ENCODE measurements around the gene SPON1.

The SPON1 gene

DNA sequence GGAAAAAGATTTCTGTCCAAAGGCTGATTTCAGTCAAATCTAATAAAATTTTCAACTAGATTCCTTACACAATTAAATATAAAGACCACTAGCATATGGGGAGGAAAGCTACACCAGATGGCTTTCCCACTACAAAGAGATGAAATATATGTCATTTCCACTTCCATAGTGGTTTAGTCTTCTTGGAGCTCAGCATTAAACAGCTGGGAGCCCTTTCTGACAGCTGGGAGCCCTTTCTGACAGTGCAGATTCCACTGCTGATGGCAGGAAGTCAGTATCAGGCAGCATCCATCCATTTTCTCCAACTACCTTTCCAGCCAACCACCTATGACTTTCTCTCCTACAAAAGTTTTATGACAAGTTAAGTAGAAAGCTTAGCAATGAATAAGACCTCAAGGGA lies 218.6 kb downstream of the SPON1 start:
- H3K79me2 ChIP-seq (ENCODE audit: insufficient read depth, low read length) = no peaks in the 10 kb centered on the region
- no peaks in the 10 kb centered on the region for H3K9me3 ChIP-seq (ENCODE audit: insufficient read depth, low read length)
- no peak overlapping the region for H3K4me3 ChIP-seq (ENCODE audit: insufficient read depth, low read length, poor library complexity, severe bottlenecking)
- no peak overlapping the region for H2AFZ ChIP-seq (ENCODE audit: low read depth, low read length, severe bottlenecking)
- TF ChIP-seq EZH2phosphoT487 (conservative IDR thresholded peaks at IDR 0.05; ENCODE audit: low read length) = no peak
- TF ChIP-seq, protein P1, sequence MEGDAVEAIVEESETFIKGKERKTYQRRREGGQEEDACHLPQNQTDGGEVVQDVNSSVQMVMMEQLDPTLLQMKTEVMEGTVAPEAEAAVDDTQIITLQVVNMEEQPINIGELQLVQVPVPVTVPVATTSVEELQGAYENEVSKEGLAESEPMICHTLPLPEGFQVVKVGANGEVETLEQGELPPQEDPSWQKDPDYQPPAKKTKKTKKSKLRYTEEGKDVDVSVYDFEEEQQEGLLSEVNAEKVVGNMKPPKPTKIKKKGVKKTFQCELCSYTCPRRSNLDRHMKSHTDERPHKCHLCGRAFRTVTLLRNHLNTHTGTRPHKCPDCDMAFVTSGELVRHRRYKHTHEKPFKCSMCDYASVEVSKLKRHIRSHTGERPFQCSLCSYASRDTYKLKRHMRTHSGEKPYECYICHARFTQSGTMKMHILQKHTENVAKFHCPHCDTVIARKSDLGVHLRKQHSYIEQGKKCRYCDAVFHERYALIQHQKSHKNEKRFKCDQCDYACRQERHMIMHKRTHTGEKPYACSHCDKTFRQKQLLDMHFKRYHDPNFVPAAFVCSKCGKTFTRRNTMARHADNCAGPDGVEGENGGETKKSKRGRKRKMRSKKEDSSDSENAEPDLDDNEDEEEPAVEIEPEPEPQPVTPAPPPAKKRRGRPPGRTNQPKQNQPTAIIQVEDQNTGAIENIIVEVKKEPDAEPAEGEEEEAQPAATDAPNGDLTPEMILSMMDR (IDR thresholded peaks at IDR 0.05; ENCODE audit: insufficient read depth, low read length, poor library complexity, severe bottlenecking) = no peak
- no peak overlapping the region for H3K27ac ChIP-seq (ENCODE audit: low read depth, low read length)
- H3F3A ChIP-seq (ENCODE audit: insufficient read depth) = no peaks in the 10 kb centered on the region
- H4K20me1 ChIP-seq (ENCODE audit: low read depth, low read length) = no peaks in the 10 kb centered on the region
- no peaks in the 10 kb centered on the region for H3K9me2 ChIP-seq (replicated peaks; ENCODE audit: insufficient read depth, low read length)
- no peaks in the 10 kb centered on the region for H3K27me3 ChIP-seq (ENCODE audit: low read length)
- no peak overlapping the region for H3K4me2 ChIP-seq (ENCODE audit: low read depth, low read length, poor library complexity, severe bottlenecking)
- no peaks in the 10 kb centered on the region for H3K36me3 ChIP-seq (ENCODE audit: low read length)
- no peak overlapping the region for H3K9ac ChIP-seq (ENCODE audit: low read length)

DNA sequence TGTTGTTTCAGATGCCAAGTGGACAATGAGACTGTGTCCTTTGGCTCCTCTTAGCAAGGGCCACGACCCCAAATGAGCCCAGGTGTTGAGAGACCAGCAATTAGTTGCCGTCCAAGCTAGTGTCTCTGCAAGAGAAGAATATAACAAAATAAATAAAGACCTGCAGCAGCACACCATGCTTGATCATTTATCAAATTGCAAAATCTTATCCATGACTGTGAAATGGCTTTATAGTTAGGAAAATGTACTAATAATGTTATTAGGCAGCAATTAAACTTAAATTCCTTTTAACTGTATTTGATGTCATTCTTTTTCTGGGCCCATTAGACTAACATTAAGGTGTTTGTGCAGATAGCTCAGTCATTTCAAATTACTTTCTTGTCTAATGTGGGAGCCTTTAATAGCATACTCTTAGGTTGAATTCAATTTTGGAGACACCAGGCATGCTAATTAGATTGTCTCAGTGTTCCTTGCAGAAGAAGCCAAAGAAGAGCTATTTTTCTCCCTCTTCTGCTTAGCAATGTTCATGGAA lies 220.4 kb downstream of the SPON1 start:
- Histone ChIP-seq H3K4me3 (ENCODE audit: insufficient read depth, low read length, poor library complexity, severe bottlenecking) (no peak overlapping the region), H3K9me2 (replicated peaks; ENCODE audit: insufficient read depth, low read length) (no peaks in the 10 kb centered on the region), H3K9ac (ENCODE audit: low read length) (no peak overlapping the region), H3K27ac (ENCODE audit: low read depth, low read length) (no peak overlapping the region), H3K36me3 (ENCODE audit: low read length) (no peaks in the 10 kb centered on the region), H3K9me3 (ENCODE audit: insufficient read depth, low read length) (no peaks in the 10 kb centered on the region), H3F3A (ENCODE audit: insufficient read depth) (no peaks in the 10 kb centered on the region), H3K4me2 (ENCODE audit: low read depth, low read length, poor library complexity, severe bottlenecking) (no peak overlapping the region), H2AFZ (ENCODE audit: low read depth, low read length, severe bottlenecking) (no peak overlapping the region), H3K27me3 (ENCODE audit: low read length) (no peaks in the 10 kb centered on the region), H4K20me1 (ENCODE audit: low read depth, low read length) (no peaks in the 10 kb centered on the region), H3K79me2 (ENCODE audit: insufficient read depth, low read length) (no peaks in the 10 kb centered on the region)
- TF ChIP-seq, protein P1 (IDR thresholded peaks at IDR 0.05; ENCODE audit: insufficient read depth, low read length, poor library complexity, severe bottlenecking) = no peak
- TF ChIP-seq EZH2phosphoT487 (conservative IDR thresholded peaks at IDR 0.05; ENCODE audit: low read length) = no peak

DNA sequence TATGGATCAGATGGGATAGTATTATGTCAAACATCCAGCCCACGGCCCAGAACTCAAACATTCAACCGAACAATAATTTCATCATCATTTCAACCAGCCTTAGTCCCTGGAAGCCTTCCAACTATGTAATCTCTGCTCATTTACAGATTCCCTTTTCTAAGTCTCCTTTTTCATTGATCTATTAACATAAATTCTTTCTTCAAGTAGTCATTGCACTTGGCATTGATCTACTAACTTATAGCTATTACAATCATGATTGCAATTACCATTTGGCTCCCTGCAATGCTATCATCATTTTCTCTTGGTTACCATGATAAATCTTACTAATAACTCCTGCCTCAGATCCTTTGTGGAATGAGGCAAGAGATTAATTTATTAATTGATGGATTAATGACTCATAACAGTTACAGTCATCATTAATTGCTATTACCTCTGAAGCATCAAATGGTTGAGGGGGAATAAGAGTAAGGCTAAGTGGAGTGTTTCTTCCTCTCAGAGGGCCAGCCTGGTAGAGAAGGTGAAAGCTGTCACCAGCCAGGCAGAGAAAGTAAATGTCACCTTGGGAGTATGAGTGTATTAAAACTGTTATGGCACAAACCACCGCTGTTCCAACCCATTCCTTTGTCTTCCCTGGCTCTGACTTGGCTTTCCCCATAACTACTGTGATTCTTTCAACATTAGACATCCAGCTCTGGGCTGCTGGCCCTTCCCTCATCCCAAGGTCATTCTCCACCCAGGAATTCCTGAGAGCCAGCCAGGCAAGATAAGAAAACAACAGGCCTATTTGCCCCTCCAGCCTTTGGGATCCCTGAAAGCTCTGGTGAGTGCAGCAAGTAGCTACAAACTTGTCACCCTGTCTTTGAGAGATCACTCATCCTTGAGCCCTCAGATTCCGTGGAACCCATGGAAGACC lies 221.8 kb downstream of the SPON1 start:
- no peak overlapping the region for H2AFZ ChIP-seq (ENCODE audit: low read depth, low read length, severe bottlenecking)
- no peaks in the 10 kb centered on the region for H3F3A ChIP-seq (ENCODE audit: insufficient read depth)
- no peaks in the 10 kb centered on the region for H3K9me2 ChIP-seq (replicated peaks; ENCODE audit: insufficient read depth, low read length)
- H3K27me3 ChIP-seq (ENCODE audit: low read length) = no peaks in the 10 kb centered on the region
- no peak overlapping the region for H3K9ac ChIP-seq (ENCODE audit: low read length)
- no peaks in the 10 kb centered on the region for H3K9me3 ChIP-seq (ENCODE audit: insufficient read depth, low read length)
- H3K4me2 ChIP-seq (ENCODE audit: low read depth, low read length, poor library complexity, severe bottlenecking) = no peak overlapping the region
- H3K27ac ChIP-seq (ENCODE audit: low read depth, low read length) = no peak overlapping the region
- TF ChIP-seq EZH2phosphoT487 (conservative IDR thresholded peaks at IDR 0.05; ENCODE audit: low read length) = no peak
- TF ChIP-seq, protein P1 (IDR thresholded peaks at IDR 0.05; ENCODE audit: insufficient read depth, low read length, poor library complexity, severe bottlenecking) = no peak
- no peaks in the 10 kb centered on the region for H4K20me1 ChIP-seq (ENCODE audit: low read depth, low read length)
- no peaks in the 10 kb centered on the region for H3K36me3 ChIP-seq (ENCODE audit: low read length)
- H3K4me3 ChIP-seq (ENCODE audit: insufficient read depth, low read length, poor library complexity, severe bottlenecking) = no peak overlapping the region
- no peaks in the 10 kb centered on the region for H3K79me2 ChIP-seq (ENCODE audit: insufficient read depth, low read length)
